Right atrium auricular region (tissue), 2 donors: ENCODE data around the gene SPNS1. TPM values are rescaled to one million over a fixed set of nuclear protein-coding genes. Genes with fewer than 3 reads are reported as not detected.
"Not testable (repeated sequence)": the region's sequence is repeated elsewhere in the genome, so short reads cannot be mapped to it uniquely, and the experiment has no call there.

Source experiments
- DNase-seq: peaks from one replicate; pipeline ENCODE4 v3.0.0-alpha.2; 2019; ENCODE audit warnings: low spot score
- H3K27ac ChIP-seq, 2 donors: fragments of 200-600 bp; sonication (generic); 1 replicate in 1 of 2; 2 replicates in 1 of 2; pipeline ENCODE4 v1.5.1; 2016 to 2019
- H3K27me3 ChIP-seq, 2 donors: fragments of 200-600 bp; sonication (generic); one replicate each; pipeline versions ENCODE4 v1.5.1 to v1.6.0; 2017 to 2019
- H3K36me3 ChIP-seq: fragments of 200-600 bp; sonication (generic); one replicate; pipeline ENCODE4 v1.5.1; 2016
- H3K4me1 ChIP-seq, 2 donors: fragments of 200-600 bp; sonication (generic); one replicate each; pipeline versions ENCODE4 v1.5.1 to v1.6.0; 2017 to 2019
- H3K4me3 ChIP-seq, 2 donors: fragments of 200-600 bp; sonication (generic); 1 replicate in 1 of 2; 2 replicates in 1 of 2; pipeline ENCODE4 v1.5.1; 2017 to 2019; ENCODE audit warnings: mild to moderate bottlenecking in 1 of 2, moderate library complexity in 1 of 2
- H3K9me3 ChIP-seq, 2 donors: fragments of 200-600 bp; sonication (generic); one replicate each; pipeline ENCODE4 v1.5.1; 2019
- total RNA-seq, 2 donors: library from RNA; depleted of rRNA; stranded (reverse); fragments of >200 nt; gene quantifications; one replicate each; pipeline ENCODE4 v1.1.0, GENCODE V29; 2016
- TF ChIP-seq, protein P1 (sequence below), 2 donors: fragments of 200-600 bp; sonication (generic); IDR thresholded peaks; one replicate each; pipeline ENCODE4 v1.5.1; 2019; ENCODE audit warnings: antibody characterized with exemption in 2 of 2

Gene SPNS1
- total RNA-seq, 2 donors from 2014 or later = 11.9 to 12.8 TPM

DNA sequence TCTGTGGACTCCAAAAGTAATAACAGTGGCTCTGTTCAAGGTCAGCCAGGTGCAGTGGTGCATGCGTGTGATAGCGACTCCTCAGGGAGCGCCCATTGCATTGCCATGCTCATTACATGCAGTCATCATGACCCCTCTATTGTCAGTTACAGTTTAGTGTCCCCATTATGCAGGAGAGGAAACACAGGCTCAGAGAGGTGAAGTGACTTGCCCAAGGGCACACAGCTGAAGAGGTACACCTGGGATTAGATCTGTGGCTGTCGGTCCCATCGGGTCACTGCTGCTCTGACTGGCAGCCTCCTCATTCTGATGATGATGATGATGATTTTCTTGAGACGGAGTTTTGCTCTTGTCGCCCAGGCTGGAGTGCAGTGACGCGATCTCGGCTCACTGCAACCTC lies 17.9 kb downstream of the SPNS1 start:
- Histone ChIP-seq H3K4me1 (no peaks in the 10 kb centered on the region), H3K36me3 (no peaks in the 10 kb centered on the region), H3K9me3 (no peaks in the 10 kb centered on the region), H3K27me3 (no peaks in the 10 kb centered on the region), H3K27ac (no peak overlapping the region), H3K4me3 (no peak overlapping the region)
- no peak for DNase-seq
- TF ChIP-seq, protein P1, sequence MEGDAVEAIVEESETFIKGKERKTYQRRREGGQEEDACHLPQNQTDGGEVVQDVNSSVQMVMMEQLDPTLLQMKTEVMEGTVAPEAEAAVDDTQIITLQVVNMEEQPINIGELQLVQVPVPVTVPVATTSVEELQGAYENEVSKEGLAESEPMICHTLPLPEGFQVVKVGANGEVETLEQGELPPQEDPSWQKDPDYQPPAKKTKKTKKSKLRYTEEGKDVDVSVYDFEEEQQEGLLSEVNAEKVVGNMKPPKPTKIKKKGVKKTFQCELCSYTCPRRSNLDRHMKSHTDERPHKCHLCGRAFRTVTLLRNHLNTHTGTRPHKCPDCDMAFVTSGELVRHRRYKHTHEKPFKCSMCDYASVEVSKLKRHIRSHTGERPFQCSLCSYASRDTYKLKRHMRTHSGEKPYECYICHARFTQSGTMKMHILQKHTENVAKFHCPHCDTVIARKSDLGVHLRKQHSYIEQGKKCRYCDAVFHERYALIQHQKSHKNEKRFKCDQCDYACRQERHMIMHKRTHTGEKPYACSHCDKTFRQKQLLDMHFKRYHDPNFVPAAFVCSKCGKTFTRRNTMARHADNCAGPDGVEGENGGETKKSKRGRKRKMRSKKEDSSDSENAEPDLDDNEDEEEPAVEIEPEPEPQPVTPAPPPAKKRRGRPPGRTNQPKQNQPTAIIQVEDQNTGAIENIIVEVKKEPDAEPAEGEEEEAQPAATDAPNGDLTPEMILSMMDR (IDR thresholded peaks at IDR 0.05) = no peak

DNA sequence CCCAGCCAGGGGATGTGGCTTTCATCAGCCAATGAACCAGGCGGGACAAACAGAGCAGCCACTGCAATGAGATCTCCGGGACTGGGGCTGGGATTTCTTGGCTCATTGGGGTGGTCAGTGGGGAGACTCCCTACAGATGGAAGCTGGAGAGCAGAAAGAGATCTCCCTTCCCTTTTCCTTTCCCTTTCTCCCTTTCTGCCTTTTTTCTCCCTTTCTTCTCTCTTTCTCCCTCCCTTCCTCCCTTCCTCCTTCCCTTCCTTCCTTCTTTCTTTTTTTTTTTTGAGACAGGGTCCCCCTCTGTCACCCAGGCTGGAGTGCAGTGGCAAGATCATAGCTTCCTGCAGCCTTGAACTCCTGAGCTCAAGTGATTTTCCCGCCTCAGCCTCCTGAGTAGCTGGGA lies 24.3 kb downstream of the SPNS1 start:
- no peak overlapping the region for H3K4me3 ChIP-seq
- H3K36me3 ChIP-seq = no peaks in the 10 kb centered on the region
- no peaks in the 10 kb centered on the region for H3K4me1 ChIP-seq
- TF ChIP-seq, protein P1 (IDR thresholded peaks at IDR 0.05) = no peak
- no peak for DNase-seq
- no peaks in the 10 kb centered on the region for H3K27me3 ChIP-seq
- H3K9me3 ChIP-seq = no peaks in the 10 kb centered on the region
- no peak overlapping the region for H3K27ac ChIP-seq

DNA sequence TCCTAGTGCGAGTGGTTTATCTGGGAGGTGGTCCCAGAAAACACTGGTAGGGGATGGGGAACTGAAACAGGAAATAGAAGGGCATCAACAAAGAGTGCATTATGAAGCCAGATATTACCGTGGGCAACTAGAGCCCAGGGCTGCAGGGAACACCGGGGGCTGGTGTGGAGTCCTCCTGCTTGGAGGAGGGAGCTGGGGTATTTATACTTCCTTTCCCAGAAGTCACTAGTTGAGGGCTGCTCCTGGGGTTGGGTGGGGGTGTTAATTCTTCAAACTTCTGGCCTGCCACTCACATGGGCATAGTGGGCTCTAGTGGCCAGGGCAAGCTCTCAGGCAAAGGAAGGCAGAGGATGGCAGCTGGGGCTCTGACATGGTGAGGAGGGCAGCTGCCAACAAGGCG lies 25.0 kb downstream of the SPNS1 start:
- TF ChIP-seq, protein P1 (IDR thresholded peaks at IDR 0.05) = no peak
- H3K4me3 ChIP-seq = no peak overlapping the region
- no peak for DNase-seq
- H3K27me3 ChIP-seq = no peaks in the 10 kb centered on the region
- H3K27ac ChIP-seq = no peak overlapping the region
- no peaks in the 10 kb centered on the region for H3K36me3 ChIP-seq
- H3K4me1 ChIP-seq = no peaks in the 10 kb centered on the region
- no peaks in the 10 kb centered on the region for H3K9me3 ChIP-seq

DNA sequence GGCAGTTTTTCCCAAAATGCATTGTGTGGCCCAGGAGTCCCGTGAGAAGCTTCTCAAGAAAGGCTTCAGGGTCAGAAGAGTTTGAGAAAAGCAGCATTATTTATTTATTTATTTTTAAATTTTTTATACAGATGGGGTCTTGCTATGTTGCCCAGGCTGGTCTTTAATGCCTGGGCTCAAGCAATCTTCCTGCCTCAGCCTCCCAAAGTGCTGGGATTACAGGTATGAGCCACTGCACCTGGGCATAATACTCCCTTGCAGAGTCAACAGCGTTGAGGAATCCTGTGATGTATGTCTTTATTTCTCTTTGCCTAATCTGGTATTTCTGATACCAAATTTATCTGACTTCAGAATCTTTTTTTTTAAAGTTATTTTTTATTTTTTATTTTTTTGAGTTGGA lies 25.4 kb downstream of the SPNS1 start:
- DNase-seq = no peak
- Histone ChIP-seq H3K27ac (no peak overlapping the region), H3K4me3 (no peak overlapping the region), H3K27me3 (no peaks in the 10 kb centered on the region), H3K9me3 (no peaks in the 10 kb centered on the region), H3K36me3 (no peaks in the 10 kb centered on the region), H3K4me1 (no peaks in the 10 kb centered on the region)
- TF ChIP-seq, protein P1 (IDR thresholded peaks at IDR 0.05) = no peak

DNA sequence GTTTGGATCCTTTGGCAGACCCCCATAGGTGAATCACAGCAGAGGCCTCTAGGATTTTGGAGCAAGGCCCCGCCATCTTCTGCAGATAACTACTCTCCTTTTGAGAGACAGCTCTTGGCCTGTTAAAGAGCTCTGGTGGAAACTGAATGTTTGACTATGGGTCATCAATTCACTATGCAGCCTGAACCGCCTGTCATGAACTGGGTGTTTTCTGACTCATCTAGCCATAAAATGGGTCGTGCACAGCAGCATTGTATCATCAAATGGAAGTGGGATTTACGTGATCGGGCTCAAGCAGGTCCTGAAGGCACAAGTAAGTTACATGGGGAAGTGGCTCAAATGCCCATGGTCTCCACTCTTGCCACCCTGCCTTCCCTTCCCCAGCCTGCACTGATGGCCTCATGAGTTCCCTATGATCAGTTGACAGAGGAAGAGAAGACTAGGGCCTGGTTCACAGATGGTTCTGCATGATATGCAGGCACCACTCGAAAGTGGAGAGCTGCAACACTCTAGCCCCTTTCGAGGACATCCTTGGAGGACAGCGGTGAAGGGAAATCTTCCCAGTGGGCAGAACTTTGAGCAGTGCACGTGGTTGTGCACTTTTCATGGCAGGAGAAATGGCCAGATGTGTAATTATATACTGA lies 30.0 kb downstream of the SPNS1 start:
- not testable (repeated sequence) for H3K27ac ChIP-seq, H3K27me3 ChIP-seq, H3K4me1 ChIP-seq, H3K9me3 ChIP-seq, DNase-seq, H3K4me3 ChIP-seq, H3K36me3 ChIP-seq

DNA sequence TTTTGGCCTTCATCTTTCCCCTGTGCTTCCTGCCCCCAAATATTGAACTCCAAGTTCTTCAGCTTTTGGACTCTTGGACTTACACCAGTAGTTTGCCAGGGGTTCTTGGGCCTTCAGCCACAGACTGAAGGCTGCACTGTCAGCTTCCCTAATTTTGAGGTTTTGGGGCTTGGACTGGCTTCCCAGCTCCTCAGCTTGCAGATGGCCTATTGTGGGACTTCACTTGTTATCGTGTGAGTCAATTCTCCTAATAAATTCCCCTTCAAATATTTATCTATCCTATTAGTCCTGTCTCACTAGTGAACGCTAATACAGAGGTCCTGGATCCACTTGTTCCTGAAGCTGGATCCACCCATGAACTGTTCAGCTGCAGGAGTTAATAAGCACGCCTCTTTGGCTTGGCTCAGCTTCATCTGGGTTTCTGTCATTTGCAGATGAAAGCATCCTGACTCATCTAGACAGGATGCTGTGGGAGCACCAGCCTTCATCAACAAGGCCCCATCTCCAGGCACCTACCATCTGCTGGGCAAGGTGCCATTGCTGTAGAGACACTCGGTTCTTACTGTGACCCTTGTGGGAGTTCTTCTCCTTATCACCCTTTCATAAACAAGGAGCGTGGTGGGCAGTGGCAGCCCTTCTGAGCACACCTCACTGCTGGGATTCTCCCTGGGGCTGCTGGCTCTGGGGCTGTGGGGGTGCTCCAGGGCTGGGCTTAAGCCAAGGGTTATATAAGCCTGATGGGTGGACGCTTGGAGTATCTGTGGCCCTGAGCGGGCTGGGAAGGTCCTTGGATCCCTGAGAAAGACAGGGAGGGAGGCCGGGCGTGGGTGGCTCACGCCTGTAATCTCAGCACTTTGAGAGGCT lies 33.4 kb downstream of the SPNS1 start:
- no peak for DNase-seq
- TF ChIP-seq, protein P1 (IDR thresholded peaks at IDR 0.05) = no peak
- Histone ChIP-seq H3K4me3 (no peak overlapping the region), H3K36me3 (no peaks in the 10 kb centered on the region), H3K9me3 (no peaks in the 10 kb centered on the region), H3K27me3 (no peaks in the 10 kb centered on the region), H3K27ac (no peak overlapping the region), H3K4me1 (no peaks in the 10 kb centered on the region)
